Measurements from ENCODE around the gene TLE3.
A peak's percentile ranks its signal among the peaks of the same experiment; 100 is the strongest.

The TLE3 gene

GRCh38 chr15:70098461-70099166, 897 bp upstream of the TLE3 start:
- H3K27ac ChIP-seq (ENCODE audit: low read depth, low read length), result peak overlapping the region; percentile 81
- H3K79me2 ChIP-seq (ENCODE audit: insufficient read depth, low read length), result peaks cover 4% of the 10 kb centered on the region; the same call in 1 of the 2 replicates
- no peaks in the 10 kb centered on the region for H3K9me2 ChIP-seq (replicated peaks; ENCODE audit: insufficient read depth, low read length)
- peak overlapping the region; percentile 66 for H3K9ac ChIP-seq (ENCODE audit: low read length)
- H4K20me1 ChIP-seq (ENCODE audit: low read depth, low read length), result no peaks in the 10 kb centered on the region
- TF ChIP-seq CTCF (IDR thresholded peaks at IDR 0.05; ENCODE audit: insufficient read depth, low read length, poor library complexity, severe bottlenecking) (no peak), EZH2phosphoT487 (conservative IDR thresholded peaks at IDR 0.05; ENCODE audit: low read length) (no peak)
- peak overlapping the region; percentile 68 for H3K4me2 ChIP-seq (ENCODE audit: low read depth, low read length, poor library complexity, severe bottlenecking)
- H3F3A ChIP-seq (ENCODE audit: insufficient read depth), result peaks cover 13% of the 10 kb centered on the region
- no peaks in the 10 kb centered on the region for H3K27me3 ChIP-seq (ENCODE audit: low read length)
- peak overlapping the region; percentile 61 for H2AFZ ChIP-seq (ENCODE audit: low read depth, low read length, severe bottlenecking)
- peak overlapping the region; percentile 53 for H3K4me3 ChIP-seq (ENCODE audit: insufficient read depth, low read length, poor library complexity, severe bottlenecking)
- peaks cover 3% of the 10 kb centered on the region; the same call in 1 of the 2 replicates for H3K36me3 ChIP-seq (ENCODE audit: low read length)
- no peaks in the 10 kb centered on the region for H3K9me3 ChIP-seq (ENCODE audit: insufficient read depth, low read length)

GRCh38 chr15:70098153-70098460, 390 bp upstream of the TLE3 start:
- H3K9me2 ChIP-seq (replicated peaks; ENCODE audit: insufficient read depth, low read length), result no peaks in the 10 kb centered on the region
- H2AFZ ChIP-seq (ENCODE audit: low read depth, low read length, severe bottlenecking), result peak overlapping the region; percentile 61
- peak overlapping the region; percentile 68 for H3K4me2 ChIP-seq (ENCODE audit: low read depth, low read length, poor library complexity, severe bottlenecking)
- H3K4me3 ChIP-seq (ENCODE audit: insufficient read depth, low read length, poor library complexity, severe bottlenecking), result peak overlapping the region; percentile 53
- no peak for TF ChIP-seq CTCF (IDR thresholded peaks at IDR 0.05; ENCODE audit: insufficient read depth, low read length, poor library complexity, severe bottlenecking)
- peaks cover 13% of the 10 kb centered on the region for H3F3A ChIP-seq (ENCODE audit: insufficient read depth)
- peak overlapping the region; percentile 66 for H3K9ac ChIP-seq (ENCODE audit: low read length)
- no peaks in the 10 kb centered on the region for H3K27me3 ChIP-seq (ENCODE audit: low read length)
- H3K9me3 ChIP-seq (ENCODE audit: insufficient read depth, low read length), result no peaks in the 10 kb centered on the region
- H4K20me1 ChIP-seq (ENCODE audit: low read depth, low read length), result no peaks in the 10 kb centered on the region
- peaks cover 8% of the 10 kb centered on the region; the same call in 1 of the 2 replicates for H3K36me3 ChIP-seq (ENCODE audit: low read length)
- H3K79me2 ChIP-seq (ENCODE audit: insufficient read depth, low read length), result peaks cover 6% of the 10 kb centered on the region; the same call in 1 of the 2 replicates
- H3K27ac ChIP-seq (ENCODE audit: low read depth, low read length), result peak overlapping the region; percentile 81

- Histone ChIP-seq H3F3A (ENCODE audit: insufficient read depth) (peaks cover 13% of the 10 kb centered on the region), H3K27me3 (ENCODE audit: low read length) (no peaks in the 10 kb centered on the region), H3K27ac (ENCODE audit: low read depth, low read length) (peak overlapping the region; percentile 84), H3K4me2 (ENCODE audit: low read depth, low read length, poor library complexity, severe bottlenecking) (peak overlapping the region; percentile 68), H3K36me3 (ENCODE audit: low read length) (peaks cover 11% of the 10 kb centered on the region; the same call in 1 of the 2 replicates), H3K9me3 (ENCODE audit: insufficient read depth, low read length) (no peaks in the 10 kb centered on the region), H3K4me3 (ENCODE audit: insufficient read depth, low read length, poor library complexity, severe bottlenecking) (peak overlapping the region; percentile 68), H3K9ac (ENCODE audit: low read length) (peak overlapping the region; percentile 81), H3K79me2 (ENCODE audit: insufficient read depth, low read length) (peaks cover 9% of the 10 kb centered on the region; the same call in 1 of the 2 replicates), H3K9me2 (replicated peaks; ENCODE audit: insufficient read depth, low read length) (no peaks in the 10 kb centered on the region), H2AFZ (ENCODE audit: low read depth, low read length, severe bottlenecking) (peak overlapping the region; percentile 18), H4K20me1 (ENCODE audit: low read depth, low read length) (no peaks in the 10 kb centered on the region)
- TF ChIP-seq EZH2phosphoT487 (conservative IDR thresholded peaks at IDR 0.05; ENCODE audit: low read length) (no peak), CTCF (IDR thresholded peaks at IDR 0.05; ENCODE audit: insufficient read depth, low read length, poor library complexity, severe bottlenecking) (no peak)
Observed at GRCh38 chr15:70097063-70097320, 725 bp downstream of the TLE3 start.
